ENCODE measurements around the gene MAVS.

MAVS gene

DNA sequence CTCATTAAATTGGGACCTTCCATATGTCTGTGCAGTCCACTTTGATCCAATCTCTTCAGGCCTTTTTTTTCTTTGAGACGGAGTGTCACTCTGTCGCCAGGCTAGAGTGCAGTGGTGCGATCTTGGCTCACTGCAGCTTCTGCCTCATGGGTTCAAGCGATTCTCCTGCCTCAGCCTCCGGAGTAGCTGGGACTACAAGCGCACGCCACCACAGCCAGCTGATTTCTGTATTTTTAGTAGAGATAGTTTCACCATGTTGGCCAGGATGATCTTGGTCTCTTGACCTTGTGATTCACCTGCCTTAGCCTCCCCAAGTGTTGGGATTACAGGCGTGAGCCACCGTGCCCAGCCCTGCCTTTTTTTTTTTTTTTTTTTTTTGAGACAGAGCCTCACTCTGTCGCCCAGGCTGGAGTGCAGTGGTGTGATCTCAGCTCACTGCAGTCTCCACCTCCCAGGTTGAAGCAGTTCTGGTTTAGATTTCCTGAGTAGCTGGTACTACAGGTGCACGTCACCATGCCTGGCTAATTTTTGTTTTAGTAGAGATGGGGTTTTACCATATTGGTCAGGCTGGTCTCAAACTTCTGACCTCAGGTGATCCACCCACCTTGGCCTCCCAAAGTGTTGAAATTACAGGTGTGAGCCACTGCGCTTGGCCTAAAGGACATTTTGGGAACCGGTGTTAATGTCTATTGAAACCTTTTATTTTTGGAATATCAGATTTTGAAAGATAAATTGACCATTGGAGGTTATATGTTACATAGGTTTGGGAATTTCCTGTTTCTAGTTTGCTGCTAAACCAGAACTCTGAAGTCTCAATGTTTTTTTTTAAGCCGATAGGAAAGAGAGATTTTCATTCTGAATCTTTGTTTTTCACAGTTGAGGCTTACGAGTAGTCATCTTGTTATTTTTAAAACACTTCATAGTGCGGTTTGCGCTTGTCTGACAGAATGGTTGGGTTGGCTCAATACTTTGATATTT is 60.4 kb downstream of the MAVS start:
- DNase-seq (ENCODE audit: low read depth in 1 of 2, low spot score in 1 of 2): peak in 1 of 2 donors; percentile 20

DNA sequence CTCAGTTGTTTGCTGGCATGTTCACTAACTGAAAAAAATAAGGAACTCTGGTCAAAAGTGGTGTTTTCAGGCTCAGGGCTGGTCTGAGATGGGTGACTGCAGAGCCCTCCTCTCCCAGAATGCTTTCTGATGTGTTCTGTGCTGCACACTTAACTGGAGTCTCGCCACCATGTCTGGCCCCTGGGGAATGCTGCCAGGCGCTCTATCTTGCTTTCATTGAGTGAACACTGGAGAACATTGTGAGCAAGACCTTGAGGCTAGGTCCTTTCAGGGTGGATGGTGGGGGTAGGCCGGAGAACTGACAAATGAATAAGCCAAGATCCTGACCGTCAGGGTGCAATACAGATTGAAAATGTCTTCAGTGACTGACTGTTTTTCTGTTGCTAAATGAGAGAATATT is 62.0 kb downstream of the MAVS start:
- DNase-seq (ENCODE audit: low read depth in 1 of 2, low spot score in 1 of 2): no peak

DNA sequence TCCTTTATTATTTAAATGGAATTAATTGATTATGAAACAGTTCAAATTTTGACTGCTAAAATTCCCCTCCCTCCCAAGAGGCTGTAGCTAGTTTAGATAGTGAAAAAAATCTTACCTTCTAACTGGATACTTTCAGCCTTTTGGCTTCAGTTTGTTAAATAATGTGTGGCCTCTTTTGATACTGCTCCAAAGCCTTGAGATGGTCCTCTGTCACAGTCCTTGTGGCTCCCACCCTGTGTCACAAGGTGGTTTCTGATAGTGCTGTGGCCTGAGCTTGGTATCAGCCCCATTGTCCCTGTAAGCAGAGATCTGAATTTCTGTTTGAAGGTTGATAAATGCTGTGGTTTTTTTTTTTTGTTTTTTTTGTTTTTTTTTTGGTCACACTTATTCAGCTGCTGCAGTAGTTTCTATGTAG is 63.3 kb downstream of the MAVS start:
- no peak for DNase-seq (ENCODE audit: low read depth in 1 of 2, low spot score in 1 of 2)

DNA sequence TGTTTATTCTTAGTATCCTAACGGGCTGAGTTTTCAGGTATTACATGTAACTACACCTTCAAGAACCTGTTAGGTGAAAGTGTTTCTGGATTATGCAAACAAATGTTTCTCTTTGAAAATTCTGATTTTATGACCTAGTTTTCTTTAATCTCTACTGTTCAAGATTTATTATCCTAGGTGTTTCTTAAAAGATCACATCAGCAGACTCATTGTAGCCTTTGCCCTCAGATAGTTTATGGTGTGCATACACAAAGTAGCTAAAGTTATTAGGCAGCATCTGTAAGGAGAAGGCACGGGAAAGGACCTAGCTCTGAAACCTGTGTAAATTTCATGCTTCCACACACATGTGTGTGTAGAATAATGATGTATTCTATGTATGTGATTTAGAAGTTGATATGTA is 64.2 kb downstream of the MAVS start:
- DNase-seq (ENCODE audit: low read depth in 1 of 2, low spot score in 1 of 2): no peak

DNA sequence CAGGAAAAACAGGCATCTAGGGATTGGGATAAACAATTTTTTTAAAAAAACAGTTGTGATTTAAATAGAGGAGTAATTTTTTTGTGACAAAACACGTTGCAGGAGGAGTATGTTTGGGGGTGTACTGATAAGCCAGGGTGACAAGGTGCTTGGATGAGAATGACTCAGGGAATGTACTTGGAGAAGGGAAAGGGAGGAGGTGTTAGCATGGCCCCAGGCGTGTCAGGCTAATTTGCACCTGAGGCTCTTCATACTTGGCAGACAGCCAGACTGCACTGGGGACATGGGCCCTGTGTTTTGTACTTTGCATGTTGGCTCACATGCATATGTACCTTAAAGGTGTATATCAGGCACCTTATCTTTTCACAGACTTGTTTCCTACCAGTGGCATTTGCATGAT is 65.3 kb downstream of the MAVS start:
- DNase-seq (ENCODE audit: low read depth in 1 of 2, low spot score in 1 of 2): no peak

DNA sequence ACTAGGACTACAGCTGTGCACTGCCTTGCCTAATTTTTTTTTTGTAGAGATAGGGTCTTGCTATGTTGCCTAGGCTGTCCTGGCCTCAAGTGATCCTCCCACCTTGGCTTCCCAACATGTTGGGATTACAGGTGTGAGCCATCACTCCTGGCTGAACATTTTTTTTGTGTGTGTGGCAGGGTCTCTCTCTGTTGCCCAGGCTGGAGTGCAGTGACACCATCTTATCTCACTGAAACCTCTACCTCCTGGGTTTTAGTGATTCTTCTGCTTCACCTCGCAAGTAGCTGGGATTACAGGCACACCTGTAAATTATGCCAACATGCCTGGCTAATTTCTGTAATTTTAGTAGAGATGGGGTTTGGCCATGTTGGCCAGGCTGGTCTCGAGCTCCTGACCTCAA is 67.8 kb downstream of the MAVS start:
- DNase-seq (ENCODE audit: low read depth in 1 of 2, low spot score in 1 of 2): no peak

DNA sequence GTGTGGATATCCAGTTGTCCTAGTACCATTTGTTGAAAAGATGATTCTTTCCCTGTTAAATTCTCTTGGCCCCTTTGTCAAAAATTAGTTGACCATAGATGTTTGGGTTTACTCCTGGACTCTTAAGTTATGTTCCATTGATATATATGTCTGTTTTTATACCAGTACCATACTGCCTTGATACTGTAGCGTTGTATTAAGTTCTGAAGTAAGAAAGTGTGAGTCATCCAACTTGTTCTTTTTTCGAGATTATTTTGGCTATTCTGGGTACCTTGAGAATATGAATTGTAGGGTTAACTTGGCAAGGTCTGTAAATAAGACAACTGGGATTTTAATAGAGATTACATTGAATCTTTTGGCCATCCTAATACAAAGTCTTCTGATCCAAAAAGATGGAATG is 69.1 kb downstream of the MAVS start:
- no peak for DNase-seq (ENCODE audit: low read depth in 1 of 2, low spot score in 1 of 2)

DNA sequence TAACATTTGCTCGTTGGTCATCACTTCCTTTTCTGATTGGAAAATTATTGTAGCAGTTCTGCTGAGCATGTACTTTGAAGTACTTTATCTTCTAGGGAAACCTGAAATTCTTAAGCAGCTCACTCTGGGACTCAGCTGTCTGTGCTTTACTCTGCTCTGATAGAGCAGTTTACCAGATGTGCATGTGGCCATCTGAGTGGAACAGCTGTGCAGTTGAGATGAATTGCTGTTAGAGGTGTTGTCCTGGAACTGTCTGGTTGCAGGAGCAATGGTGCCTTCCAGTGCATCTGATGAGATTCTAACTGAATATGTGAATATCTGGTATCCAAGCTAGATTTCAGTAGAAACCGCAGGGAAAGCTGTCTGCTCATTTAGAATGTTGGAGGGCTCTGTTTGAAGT is 69.7 kb downstream of the MAVS start:
- no peak for DNase-seq (ENCODE audit: low read depth in 1 of 2, low spot score in 1 of 2)

DNA sequence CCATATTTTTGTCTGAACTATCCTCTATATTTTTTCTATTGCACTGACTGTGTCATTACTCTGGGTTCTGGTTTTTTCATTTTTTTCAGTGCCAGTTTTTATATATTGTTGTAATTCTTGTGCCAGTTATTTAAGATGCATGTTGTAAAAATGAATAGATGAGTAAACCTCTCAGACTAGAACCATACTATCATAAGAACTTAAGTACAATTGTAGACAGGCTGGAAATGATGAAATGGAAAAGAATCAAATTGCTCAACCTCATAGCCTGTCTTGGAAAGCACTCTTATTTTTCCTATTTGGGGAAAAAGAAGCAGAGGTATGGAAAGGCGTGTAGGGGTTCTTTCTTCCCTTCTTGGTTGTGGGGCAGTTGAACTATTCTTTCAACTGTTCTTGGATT is 72.7 kb downstream of the MAVS start:
- DNase-seq (ENCODE audit: low read depth in 1 of 2, low spot score in 1 of 2): no peak

DNA sequence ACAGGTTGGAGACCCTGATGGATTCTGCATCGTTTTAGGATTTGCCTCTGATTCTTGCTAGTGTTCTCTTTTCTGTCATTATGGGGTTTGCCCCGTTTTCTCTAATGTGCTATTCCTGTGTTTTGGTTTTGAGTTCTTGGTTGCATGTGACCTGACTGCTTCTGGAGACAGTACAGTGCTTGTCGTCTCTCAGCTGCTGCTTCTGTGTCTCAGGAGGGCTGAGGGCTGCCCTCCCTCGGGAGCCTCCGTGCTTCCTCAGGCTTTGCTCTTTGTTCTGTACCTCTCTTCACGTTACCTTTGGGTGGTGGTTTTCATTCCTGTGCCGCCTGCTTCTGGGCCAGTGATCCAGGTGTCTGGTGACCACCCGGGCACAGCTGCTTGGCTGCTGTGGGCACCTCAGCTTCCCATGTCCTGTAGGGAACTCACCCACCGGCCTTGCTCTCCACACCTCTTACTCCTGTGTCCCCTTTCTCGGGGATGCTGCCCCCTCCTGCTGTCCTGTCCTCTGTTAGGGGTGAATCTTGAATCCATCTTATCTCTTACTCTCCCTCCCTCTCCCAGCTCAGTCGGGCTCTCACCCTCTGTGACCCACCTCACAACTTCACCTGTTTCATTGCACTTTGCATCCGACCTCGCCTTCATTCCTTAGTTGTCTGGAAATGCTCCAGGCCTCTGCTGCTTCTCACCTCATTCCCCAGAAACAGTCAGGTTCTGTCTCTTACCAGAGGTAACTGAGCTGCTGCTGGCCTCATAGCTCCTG is 75.8 kb downstream of the MAVS start:
- DNase-seq (ENCODE audit: low read depth in 1 of 2, low spot score in 1 of 2): no peak

DNA sequence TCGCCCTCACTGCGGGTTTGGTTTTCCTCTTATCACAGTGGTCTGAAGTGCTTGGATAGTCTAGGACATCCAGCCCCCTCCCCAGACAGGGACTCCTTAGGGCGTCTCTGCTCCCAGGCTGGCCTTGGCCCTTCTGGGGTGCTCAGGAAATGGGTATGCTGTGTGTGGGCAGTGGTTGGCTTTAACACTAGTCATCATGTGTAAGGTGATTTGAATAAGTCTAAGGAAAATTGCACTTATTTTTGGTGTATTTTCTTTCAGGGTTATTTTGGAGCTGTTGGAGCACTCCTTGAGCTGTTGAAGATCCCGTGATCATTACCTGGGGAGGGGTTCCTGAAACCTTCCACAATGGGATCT is 76.3 kb downstream of the MAVS start:
- DNase-seq (ENCODE audit: low read depth in 1 of 2, low spot score in 1 of 2): no peak

DNA sequence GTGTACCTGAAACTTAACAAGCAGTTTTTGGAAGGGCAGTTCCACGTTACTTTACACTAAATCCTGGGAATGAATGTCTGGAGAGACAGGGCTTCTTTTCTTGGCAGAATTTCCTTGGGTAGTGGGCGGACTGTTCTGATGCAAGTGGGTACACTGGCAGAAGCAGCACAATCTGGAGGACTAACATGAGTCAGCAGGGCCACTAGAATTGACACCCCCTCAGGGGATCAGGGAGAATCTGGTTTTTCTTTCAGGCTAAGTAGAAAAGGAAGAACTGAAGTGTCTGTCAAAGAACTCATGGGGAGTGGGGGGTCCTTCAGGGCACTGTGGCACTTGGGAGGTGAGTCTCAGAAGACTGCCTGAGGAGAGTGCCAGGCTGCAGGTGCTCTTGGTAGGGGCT is 77.2 kb downstream of the MAVS start:
- DNase-seq (ENCODE audit: low read depth in 1 of 2, low spot score in 1 of 2): no peak

DNA sequence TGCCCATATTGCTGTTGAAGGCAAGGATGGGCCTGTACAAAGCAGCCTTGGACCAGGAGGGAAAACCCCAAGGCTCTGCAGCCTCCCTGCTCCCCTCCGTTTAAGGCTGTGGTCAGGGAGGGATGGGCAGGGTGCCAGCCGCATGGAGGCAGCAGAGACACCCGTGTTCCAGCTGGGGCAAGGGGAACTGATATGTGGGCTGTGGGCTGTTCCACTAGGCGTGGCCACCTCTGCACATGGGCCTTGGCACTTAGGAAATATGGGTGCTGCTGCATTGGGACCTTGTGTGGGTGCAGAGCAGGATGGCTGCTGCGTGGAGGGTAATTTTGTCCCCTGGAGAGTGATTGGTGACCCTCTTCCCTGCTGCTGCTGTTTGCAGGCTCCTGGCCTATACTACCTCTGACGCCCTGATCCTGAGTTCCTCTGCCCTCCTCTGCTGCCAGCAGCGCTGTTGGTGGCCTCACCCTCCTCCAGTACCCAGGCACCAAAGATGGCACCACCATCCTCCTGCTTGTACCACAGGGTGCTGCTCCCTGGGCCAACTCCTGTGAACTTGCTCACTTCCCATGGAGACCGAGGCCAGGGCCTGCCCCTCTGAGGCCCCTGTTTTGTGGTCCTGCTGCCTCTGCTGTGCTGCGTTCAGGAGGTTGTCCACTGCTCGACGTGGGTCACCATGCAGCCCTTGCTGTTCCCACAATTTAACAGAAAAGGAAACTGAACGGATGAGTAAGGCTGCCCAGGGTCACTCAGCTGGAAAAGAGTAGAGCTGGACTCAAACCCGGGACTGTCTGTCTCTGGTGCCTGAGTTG is 77.9 kb downstream of the MAVS start:
- DNase-seq (ENCODE audit: low read depth in 1 of 2, low spot score in 1 of 2): no peak

DNA sequence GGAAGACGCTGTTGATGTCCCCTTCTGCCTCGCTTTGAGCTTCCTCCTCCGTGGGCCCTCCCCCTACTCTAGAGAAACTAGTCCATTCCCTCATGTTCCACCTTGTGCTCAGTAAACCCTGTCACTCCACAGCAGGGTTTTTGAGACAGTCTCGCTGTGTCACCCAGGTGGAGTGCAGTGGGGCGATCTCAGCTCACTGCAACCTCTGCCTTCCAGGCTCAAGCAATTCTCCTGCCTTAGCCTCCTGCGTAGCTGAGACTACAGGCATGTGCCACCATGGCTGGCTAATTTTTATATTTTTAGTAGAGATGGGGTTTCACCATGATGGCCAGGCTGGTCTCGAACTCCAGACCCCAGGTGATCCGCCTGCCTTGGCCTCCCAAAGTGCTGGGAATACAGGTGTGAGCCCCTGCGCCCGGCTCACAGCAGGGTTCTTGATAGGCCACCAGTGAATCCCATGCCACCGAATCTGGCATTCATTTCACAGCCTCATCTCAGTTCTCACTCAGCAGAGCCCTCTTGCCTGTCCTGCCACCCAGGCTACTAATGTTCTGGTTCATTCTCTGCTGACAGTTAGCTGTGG is 78.6 kb downstream of the MAVS start:
- DNase-seq (ENCODE audit: low read depth in 1 of 2, low spot score in 1 of 2): no peak
